Sigmoid colon (tissue), 7 donors: ENCODE data around the gene CDH18. TPM values are rescaled to one million over a fixed set of nuclear protein-coding genes. Genes with fewer than 3 reads are reported as not detected.

Source experiments
- DNase-seq: peaks from one replicate; pipeline ENCODE4 v3.0.0-alpha.2; 2019
- H3K27ac ChIP-seq, 4 donors: fragments of 200-600 bp; sonication (generic); one replicate each; pipeline ENCODE4 v1.5.1; 2016 to 2019; ENCODE audit warnings: mild to moderate bottlenecking in 1 of 4
- H3K27me3 ChIP-seq, 3 donors: fragments of 200-600 bp; sonication (generic); one replicate each; pipeline ENCODE4 v1.5.1; 2019; ENCODE audit warnings: mild to moderate bottlenecking in 1 of 3
- H3K36me3 ChIP-seq, 4 donors: fragments of 200-600 bp; sonication (generic); one replicate each; pipeline ENCODE4 v1.5.1; 2016 to 2019
- H3K4me1 ChIP-seq, 4 donors: fragments of 200-600 bp; sonication (generic); one replicate each; pipeline ENCODE4 v1.5.1; 2017 to 2019
- H3K4me3 ChIP-seq, 4 donors: fragments of 200-600 bp; sonication (generic); one replicate each; pipeline ENCODE4 v1.5.1; 2017 to 2019; ENCODE audit warnings: mild to moderate bottlenecking in 2 of 4, moderate library complexity in 1 of 4
- H3K9me3 ChIP-seq, 4 donors: fragments of 200-600 bp in 3 of 4; sonication (generic) in 3 of 4; one replicate each; pipeline versions ENCODE4 v1.5.1 to v1.6.1; 2013 to 2019
- EP300 ChIP-seq, 4 donors: sonication (generic); formaldehyde crosslinking; IDR thresholded peaks; one replicate each; pipeline ENCODE4 v1.6.1; 2017; ENCODE audit warnings: antibody characterized with exemption in 4 of 4
- POLR2A ChIP-seq, 2 donors: fragments of 450-650 bp; IDR thresholded peaks; one replicate each; pipeline ENCODE4 v1.6.1; 2016; ENCODE audit warnings: antibody characterized with exemption in 2 of 2, mild to moderate bottlenecking in 2 of 2, moderate library complexity in 2 of 2
- POLR2AphosphoS5 ChIP-seq, 4 donors: sonication (generic); formaldehyde crosslinking; IDR thresholded peaks; one replicate each; pipeline ENCODE4 v1.6.1; 2017; ENCODE audit warnings: antibody characterized with exemption in 4 of 4
- WGBS, 2 donors: extraction: QIAGEN DNeasy Blood & Tissue Kit; methylation state at CpG; one replicate each; pipeline ENCODE4 v1.1.7; 2013; 5-methylcytosine and 5-hydroxymethylcytosine counted together
- intact Hi-C: fragments of 100-400 bp; cut with DNase I; formaldehyde crosslinking; loops from one replicate; pipeline ENCODE4 v1.15.1; 2023
- polyA plus RNA-seq, 3 donors: library from polyadenylated mRNA; stranded (reverse); fragments of 200-250 nt; gene quantifications; one replicate each; pipeline ENCODE4 v1.2.3, GENCODE V29; 2013
- total RNA-seq, 4 donors: library from RNA; depleted of rRNA; stranded (reverse); fragments of >200 nt; gene quantifications; one replicate each; pipeline ENCODE4 v1.1.0, GENCODE V29; 2016
- TF ChIP-seq, protein P1 (sequence below), 4 experiments: fragments of 450-650 bp in 3 of 4; fragments of 200-600 bp in 1 of 4; IDR thresholded peaks; one replicate each; pipeline ENCODE4 v1.5.1; 2016 to 2019; ENCODE audit warnings: antibody characterized with exemption in 4 of 4, mild to moderate bottlenecking in 3 of 4, moderate library complexity in 2 of 4
- donor health status: healthy with polysubstance abuse.
- donor health status: Bipolar disorder and iron deficiency.
- donor health status: healthy.

Gene CDH18
- total and polyA plus RNA-seq, 7 donors = not detected

DNA sequence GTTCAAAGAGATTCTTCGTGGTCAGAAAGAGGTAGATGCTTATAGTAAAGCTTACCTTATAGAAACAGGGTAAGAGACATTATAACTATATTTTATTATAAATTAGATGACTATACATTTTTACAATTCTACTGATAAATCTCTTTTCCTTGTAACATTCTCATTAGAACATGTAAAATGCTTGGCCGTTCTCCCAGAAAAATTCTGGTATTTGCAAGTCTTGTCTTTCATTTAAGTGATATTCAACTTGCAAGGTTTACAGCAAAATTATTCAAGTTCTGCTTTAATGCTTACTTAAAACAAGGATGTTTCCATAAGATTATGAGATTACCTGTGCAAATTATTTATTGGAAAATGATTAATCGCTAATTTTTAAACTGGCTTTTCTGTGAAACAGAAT, 41.3 kb upstream of the CDH18 start:
- DNase-seq = no peak
- TF ChIP-seq, protein P1, sequence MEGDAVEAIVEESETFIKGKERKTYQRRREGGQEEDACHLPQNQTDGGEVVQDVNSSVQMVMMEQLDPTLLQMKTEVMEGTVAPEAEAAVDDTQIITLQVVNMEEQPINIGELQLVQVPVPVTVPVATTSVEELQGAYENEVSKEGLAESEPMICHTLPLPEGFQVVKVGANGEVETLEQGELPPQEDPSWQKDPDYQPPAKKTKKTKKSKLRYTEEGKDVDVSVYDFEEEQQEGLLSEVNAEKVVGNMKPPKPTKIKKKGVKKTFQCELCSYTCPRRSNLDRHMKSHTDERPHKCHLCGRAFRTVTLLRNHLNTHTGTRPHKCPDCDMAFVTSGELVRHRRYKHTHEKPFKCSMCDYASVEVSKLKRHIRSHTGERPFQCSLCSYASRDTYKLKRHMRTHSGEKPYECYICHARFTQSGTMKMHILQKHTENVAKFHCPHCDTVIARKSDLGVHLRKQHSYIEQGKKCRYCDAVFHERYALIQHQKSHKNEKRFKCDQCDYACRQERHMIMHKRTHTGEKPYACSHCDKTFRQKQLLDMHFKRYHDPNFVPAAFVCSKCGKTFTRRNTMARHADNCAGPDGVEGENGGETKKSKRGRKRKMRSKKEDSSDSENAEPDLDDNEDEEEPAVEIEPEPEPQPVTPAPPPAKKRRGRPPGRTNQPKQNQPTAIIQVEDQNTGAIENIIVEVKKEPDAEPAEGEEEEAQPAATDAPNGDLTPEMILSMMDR (IDR thresholded peaks at IDR 0.05) = no peak
- TF ChIP-seq EP300 (IDR thresholded peaks at IDR 0.05) = no peak
- TF ChIP-seq POLR2AphosphoS5 (IDR thresholded peaks at IDR 0.05) = no peak
- TF ChIP-seq POLR2A (IDR thresholded peaks at IDR 0.05) = no peak
- H3K27ac ChIP-seq = no peak overlapping the region
- no peaks in the 10 kb centered on the region for H3K9me3 ChIP-seq
- intact Hi-C loops = no loop called here
- no peaks in the 10 kb centered on the region for H3K4me1 ChIP-seq
- H3K36me3 ChIP-seq = no peaks in the 10 kb centered on the region
- 54% methylated on average over 3 of the region's 3 CpGs for WGBS, 2 donors
- H3K27me3 ChIP-seq = no peaks in the 10 kb centered on the region
- no peak overlapping the region for H3K4me3 ChIP-seq

DNA sequence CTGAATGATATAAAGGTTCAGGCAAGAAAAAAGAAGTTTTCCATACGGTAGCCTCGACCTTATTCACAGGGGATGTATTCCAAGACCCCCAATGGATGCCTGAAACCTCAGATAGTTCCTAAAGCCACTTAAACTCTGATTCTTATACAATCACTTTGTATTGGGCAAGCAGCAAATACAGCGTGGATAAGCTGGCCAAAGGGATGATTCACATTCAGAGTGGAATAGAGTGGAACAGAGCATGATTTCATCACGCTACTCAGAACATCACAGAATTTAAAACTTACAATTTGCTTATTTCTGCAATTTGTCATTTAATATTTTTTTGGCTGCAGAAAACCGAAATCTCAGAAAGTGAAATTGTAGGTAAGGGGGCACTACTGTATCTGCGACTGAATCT, 40.5 kb upstream of the CDH18 start:
- TF ChIP-seq POLR2A (IDR thresholded peaks at IDR 0.05) = no peak
- TF ChIP-seq, protein P1 (IDR thresholded peaks at IDR 0.05) = no peak
- TF ChIP-seq POLR2AphosphoS5 (IDR thresholded peaks at IDR 0.05) = no peak
- TF ChIP-seq EP300 (IDR thresholded peaks at IDR 0.05) = no peak
- intact Hi-C loops = no loop called here
- WGBS, 2 donors = 70 to 77% methylated on average over 6 of the region's 6 CpGs

DNA sequence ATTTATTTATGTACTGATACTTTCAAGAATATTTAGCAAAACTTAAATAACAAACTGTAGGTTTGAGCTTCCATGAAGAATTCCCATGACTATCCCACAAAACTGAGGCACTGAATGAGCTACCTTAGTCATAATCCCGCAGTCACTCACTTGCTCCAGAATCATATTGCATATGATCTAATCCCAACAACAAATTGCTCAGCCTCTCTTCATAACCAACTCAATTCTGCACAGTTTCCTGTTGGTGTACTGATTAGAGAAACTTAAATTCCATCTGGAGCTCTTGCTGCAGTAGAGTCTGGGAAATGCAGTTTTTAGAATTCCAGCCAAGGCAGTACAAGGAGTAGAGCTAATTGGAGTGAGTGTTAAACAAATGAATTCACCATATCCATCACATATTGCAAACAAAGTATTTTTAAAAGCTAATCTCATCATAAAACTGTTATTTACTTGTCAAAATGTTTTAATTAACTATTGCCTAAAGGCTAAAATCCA, 35.7 kb upstream of the CDH18 start:
- no peak for DNase-seq
- TF ChIP-seq EP300 (IDR thresholded peaks at IDR 0.05) (no peak), POLR2AphosphoS5 (IDR thresholded peaks at IDR 0.05) (no peak), POLR2A (IDR thresholded peaks at IDR 0.05) (no peak)
- TF ChIP-seq, protein P1 (IDR thresholded peaks at IDR 0.05) = no peak
- Histone ChIP-seq H3K4me3 (no peak overlapping the region), H3K27ac (no peak overlapping the region), H3K9me3 (no peaks in the 10 kb centered on the region), H3K4me1 (no peaks in the 10 kb centered on the region), H3K27me3 (no peaks in the 10 kb centered on the region), H3K36me3 (no peaks in the 10 kb centered on the region)
- WGBS, 2 donors = 86 to 87% methylated on average over 1 of the region's 1 CpG
- intact Hi-C loops = no loop called here

More for the DNA sequence above, 40.5 kb upstream of the CDH18 start:
- no peak overlapping the region for H3K27ac ChIP-seq
- no peaks in the 10 kb centered on the region for H3K4me1 ChIP-seq
- no peak overlapping the region for H3K4me3 ChIP-seq
- H3K27me3 ChIP-seq = no peaks in the 10 kb centered on the region
- DNase-seq = no peak
- H3K9me3 ChIP-seq = no peaks in the 10 kb centered on the region
- H3K36me3 ChIP-seq = no peaks in the 10 kb centered on the region

DNA sequence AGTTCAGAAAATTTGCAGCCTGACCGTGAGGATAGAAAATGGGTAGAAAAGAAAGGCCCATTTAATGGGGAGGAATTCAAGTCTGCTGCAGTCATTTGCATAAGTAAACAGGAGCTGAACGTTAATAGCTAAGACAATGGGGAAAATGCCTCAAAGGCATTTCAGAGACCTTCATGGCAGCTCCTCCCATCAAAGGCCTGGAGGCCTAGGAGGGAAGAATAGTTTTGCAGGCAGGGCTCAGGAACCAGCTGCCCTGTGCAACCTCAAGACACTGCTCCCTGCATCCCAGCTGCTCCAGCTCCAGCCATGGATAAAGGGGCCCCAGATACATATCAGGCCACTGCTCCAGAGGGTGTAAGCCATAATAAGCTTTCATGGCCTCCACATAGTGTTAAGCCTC, 32.2 kb upstream of the CDH18 start:
- Histone ChIP-seq H3K36me3 (no peaks in the 10 kb centered on the region), H3K4me1 (no peaks in the 10 kb centered on the region), H3K27ac (no peak overlapping the region), H3K9me3 (no peaks in the 10 kb centered on the region), H3K27me3 (no peaks in the 10 kb centered on the region), H3K4me3 (no peak overlapping the region)
- WGBS, 2 donors = 61 to 77% methylated on average over 2 of the region's 2 CpGs
- no peak for DNase-seq
- TF ChIP-seq EP300 (IDR thresholded peaks at IDR 0.05) (no peak), POLR2AphosphoS5 (IDR thresholded peaks at IDR 0.05) (no peak), POLR2A (IDR thresholded peaks at IDR 0.05) (no peak)
- TF ChIP-seq, protein P1 (IDR thresholded peaks at IDR 0.05) = no peak
- intact Hi-C loops = no loop called here

DNA sequence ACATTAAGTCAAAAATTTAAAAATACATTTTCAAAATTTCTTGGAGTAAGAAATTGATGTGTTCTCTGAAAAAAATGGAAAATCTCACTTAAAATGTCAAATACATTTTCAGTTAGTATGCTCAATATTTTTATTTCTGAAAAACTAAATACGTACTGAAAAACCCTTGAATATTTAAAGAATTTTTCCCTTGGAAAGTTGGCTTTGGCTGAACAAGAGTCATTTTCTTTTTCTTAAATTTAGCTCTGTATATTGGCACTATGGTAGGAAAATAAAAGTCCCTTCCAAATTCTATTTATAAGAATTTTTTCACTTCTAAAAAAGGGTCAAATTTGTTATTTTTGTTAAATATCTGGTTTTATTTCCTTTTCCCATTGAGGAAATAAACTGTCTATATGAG, 29.0 kb upstream of the CDH18 start:
- H3K4me1 ChIP-seq = no peaks in the 10 kb centered on the region
- DNase-seq = no peak
- H3K36me3 ChIP-seq = no peaks in the 10 kb centered on the region
- H3K9me3 ChIP-seq = no peaks in the 10 kb centered on the region
- no peaks in the 10 kb centered on the region for H3K27me3 ChIP-seq
- WGBS, 2 donors = 84 to 89% methylated on average over 1 of the region's 1 CpG
- no peak overlapping the region for H3K27ac ChIP-seq
- intact Hi-C loops = no loop called here
- H3K4me3 ChIP-seq = no peak overlapping the region
- TF ChIP-seq POLR2AphosphoS5 (IDR thresholded peaks at IDR 0.05) (no peak), POLR2A (IDR thresholded peaks at IDR 0.05) (no peak), EP300 (IDR thresholded peaks at IDR 0.05) (no peak)
- TF ChIP-seq, protein P1 (IDR thresholded peaks at IDR 0.05) = no peak
